Retina (tissue), 1 donor: ENCODE data around the gene SLFN12.
"Not testable (repeated sequence)": the region's sequence is repeated elsewhere in the genome, so short reads cannot be mapped to it uniquely, and the experiment has no call there.

Experiments used
- DNase-seq: peaks from one replicate; pipeline ENCODE4 v3.0.0-alpha.2; 2016

SLFN12 gene

GRCh38 chr17:35406568-35406967 lies 25.7 kb downstream of the SLFN12 start:
- no peak for DNase-seq

DNA sequence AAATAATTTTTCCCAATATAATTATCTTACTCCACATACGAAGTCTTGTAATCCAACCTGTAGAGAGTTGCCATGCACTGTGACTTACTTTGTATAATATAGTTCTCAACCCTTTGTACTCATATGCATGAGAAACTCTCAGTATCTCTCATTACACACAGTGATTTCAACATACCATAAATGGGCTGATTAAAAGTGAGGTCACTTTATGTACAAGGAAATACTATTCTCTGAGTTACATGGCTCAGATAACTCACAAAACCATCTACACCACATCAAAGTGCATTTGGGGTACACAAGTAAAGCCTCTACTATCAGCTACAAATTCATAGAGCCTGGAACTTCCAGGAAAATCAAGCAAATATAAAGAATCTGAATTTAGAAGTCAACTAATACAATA lies 27.9 kb downstream of the SLFN12 start:
- DNase-seq, result no peak

DNA sequence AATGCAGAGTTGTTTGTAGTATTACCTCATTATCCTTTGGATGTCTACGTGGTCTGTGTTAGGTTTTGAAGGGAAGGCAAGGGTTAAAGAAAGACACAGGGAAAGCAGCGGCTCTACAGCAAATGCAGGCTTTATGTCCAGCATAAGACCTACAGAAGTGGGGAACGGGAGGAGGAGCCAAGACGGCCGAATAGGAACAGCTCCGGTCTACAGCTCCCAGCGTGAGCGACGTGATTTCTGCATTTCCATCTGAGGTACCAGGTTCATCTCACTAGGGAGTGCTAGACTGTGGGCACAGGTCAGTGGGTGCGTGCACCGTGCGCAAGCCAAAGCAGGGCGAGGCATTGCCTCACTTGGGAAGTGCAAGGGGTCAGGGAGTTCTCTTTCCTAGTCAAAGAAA lies 38.5 kb downstream of the SLFN12 start:
- not testable (repeated sequence) for DNase-seq

DNA sequence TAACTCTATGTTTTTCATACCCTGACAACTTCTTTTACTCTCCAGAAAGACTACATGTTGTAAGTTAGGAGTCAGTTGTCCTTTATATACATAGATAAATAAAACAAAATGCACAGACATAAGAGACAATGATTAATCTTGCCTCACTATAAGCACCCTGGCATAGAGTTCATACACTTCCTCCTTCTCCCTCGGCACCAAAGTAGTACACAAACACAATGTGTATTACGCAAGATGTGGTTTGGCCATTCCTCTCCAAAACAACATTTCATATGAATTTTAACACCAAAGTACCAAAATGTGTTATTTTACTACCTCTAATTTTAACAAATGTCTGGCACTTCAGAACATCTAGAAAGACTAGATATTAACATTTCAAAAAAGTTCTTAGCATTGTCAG lies 41.6 kb downstream of the SLFN12 start:
- DNase-seq, result no peak

GRCh38 chr17:35390156-35390555 lies 42.1 kb downstream of the SLFN12 start:
- DNase-seq, result no peak

DNA sequence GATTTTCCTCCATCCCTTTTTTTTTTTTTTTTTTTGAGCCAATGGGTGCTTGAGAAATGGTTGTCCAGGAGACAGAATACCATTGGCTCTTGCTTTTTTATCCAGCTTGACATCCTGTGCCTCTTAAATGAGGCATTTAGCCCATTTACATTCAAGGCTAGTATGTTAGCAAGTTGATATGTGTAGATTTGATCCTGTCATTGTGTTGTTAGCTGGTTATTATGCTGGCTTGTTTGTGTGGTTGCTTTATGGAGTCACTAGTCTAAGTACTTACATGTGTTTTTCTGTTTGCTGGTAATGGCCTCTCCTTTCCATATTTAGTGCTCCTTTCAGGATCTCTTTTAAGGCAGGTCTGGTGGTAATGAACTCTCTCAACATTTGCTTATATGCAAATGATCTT lies 44.8 kb downstream of the SLFN12 start:
- DNase-seq, result no peak

DNA sequence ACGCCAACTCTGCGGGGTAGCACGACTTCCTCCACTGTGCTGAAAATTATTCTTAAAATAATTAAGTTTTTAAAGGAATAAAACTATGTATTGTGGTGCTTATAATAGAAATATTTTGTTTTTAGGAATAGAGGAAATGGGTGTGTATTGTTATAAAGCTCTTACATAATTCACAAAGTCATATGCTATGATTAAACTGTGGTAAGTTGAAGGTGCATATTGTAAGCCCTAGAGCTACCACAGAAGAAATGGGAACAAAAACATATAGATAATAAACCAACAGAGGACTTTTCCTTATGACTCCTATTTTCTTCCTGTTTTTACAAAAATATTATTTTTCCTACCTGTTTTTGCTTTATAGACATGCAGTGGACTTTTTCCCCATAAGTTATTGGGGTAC lies 54.6 kb downstream of the SLFN12 start:
- DNase-seq, result no peak

DNA sequence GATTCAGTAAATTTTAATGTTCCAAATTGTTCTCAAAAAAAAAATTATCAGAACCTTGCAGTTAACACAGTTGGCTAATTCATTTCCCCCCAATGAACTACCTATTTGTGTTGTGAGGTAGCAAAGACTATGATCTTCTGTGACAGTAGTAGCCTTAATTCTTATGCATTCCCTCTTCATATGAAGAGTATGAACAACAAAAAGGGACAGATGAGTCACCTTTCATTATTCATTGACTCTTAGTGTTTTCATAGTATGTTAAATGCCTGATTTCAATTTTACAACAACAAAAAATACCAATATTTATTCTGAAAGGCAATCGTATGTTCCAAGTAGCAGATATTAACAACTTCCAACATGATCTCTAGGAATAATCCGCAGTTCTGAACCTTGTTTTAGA lies 55.2 kb downstream of the SLFN12 start:
- DNase-seq, result no peak

- no peak for DNase-seq
Observed at GRCh38 chr17:35376245-35376644, 56.1 kb downstream of the SLFN12 start.

- no peak for DNase-seq
Observed at GRCh38 chr17:35374766-35375344, 57.4 kb downstream of the SLFN12 start.

DNA sequence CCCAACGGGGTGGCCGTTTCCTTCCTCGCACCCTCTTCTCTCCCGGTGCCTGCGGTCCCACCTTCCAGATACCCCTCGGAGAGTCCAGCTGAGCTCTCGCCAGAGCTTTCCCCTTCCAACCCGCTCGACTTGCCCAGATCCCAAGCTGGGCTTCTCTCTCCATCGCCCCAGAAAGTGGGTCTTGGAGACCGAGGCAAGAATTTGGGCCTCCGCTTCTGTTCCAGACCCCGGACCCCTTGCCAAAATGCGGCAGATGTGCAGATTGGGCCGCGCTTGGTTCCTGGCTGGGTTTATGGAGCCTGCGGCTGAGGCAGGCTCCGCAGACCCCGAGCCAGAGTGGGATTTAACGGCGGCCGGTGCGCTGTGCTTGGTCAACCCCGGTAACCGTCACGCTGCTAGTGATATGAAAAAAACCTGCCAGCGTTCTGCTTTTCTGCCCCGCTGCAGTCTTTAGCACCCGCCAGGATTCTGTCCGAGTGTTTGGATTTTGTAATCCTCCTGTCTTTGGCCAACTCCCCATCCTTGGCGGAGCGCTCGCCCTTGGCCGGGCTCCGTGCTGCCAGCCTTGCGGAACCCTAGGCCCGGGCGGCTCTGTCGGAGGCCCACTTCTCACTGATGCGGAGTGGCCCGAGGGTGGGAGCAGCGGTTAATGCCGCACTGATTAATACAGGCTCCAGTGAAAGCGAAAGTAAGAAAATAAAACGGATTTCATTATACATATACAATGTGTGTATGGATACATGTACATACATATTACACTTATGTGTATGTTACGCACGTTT lies 58.1 kb downstream of the SLFN12 start:
- DNase-seq, result peak; percentile 88

DNA sequence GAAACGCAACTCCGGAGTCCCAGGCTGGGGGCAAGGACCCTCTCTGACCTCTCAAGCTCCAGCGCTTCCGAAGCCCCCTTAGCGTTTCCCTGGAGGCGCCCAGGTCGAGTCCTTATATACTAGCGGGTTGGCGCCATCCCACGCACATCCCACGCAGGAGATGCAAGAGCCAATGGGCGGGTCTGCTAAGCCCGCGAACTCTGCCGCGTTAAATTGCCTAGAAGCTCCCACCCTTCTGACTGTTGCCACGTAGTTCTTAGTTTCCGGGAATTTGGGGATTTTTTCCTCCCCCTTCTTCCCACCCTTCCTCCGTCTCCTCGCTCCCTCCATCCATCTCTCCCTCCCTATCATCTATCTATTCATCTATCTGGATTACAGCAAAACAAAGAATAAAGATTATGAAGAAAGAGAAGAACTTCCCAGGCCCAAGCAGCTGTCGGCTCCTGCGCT lies 58.7 kb downstream of the SLFN12 start, which contains the start of gene SLFN11:
SLFN11 (minus strand) TSS at position 88 of the 450 bp plus-strand sequence. CDS start 9,814 bp downstream, outside the sequence.
- no peak for DNase-seq

GRCh38 chr17:35372846-35373533 lies 59.3 kb downstream of the SLFN12 start:
- DNase-seq, result peak; percentile 10

GRCh38 chr17:35371934-35372333 lies 60.4 kb downstream of the SLFN12 start:
- no peak for DNase-seq

- no peak for DNase-seq
Observed at GRCh38 chr17:35368081-35368830, 64.0 kb downstream of the SLFN12 start.

DNA sequence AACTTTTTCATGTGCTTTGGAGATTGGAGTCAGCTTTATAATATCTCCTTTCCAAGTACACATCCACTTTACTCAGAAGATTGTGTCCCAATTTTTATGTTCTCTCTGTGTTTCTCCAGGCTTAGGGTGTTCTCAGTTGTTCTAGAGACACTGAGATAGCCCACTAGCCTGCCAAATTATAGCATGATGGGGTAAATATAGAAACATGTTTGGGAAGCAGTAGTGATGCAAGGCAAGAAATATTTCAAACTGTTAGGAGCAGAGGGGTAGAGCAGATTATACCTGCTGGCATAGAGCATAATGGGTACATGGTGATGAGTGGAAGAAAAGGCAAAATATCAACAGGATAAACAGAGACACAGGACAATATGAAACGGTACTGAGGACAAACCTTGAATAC lies 71.3 kb downstream of the SLFN12 start:
- no peak for DNase-seq
